Neural cell (in vitro differentiated cells): ENCODE data around the gene MRPL34. TPM values are rescaled to one million over a fixed set of nuclear protein-coding genes. Genes with fewer than 3 reads are reported as not detected.

Experiments
- H2AFZ ChIP-seq: fragments of 200-600, 300-800 bp; sonication (generic), shearing (Covaris generic); 2 replicates; pipeline ENCODE4 v1.6.0; 2014; ENCODE audit warnings: low read depth, mild to moderate bottlenecking, antibody characterized with exemption, low read length, moderate library complexity
- H3F3A ChIP-seq: fragments of 200-600 bp; shearing (Covaris generic); 2 replicates; pipeline ENCODE4 v1.6.1; 2016; ENCODE audit warnings: mild to moderate bottlenecking, moderate library complexity, mixed read lengths, antibody characterized with exemption, low read length; ENCODE audit not compliant: insufficient read depth, poor library complexity, severe bottlenecking
- H3K27ac ChIP-seq: fragments of 200-600, 300-800 bp; sonication (generic), shearing (Covaris generic); 2 replicates; pipeline ENCODE4 v1.5.1; 2014; ENCODE audit warnings: mild to moderate bottlenecking, low read length, moderate library complexity
- H3K27me3 ChIP-seq: fragments of 300-800, 200-600 bp; sonication (generic), shearing (Covaris generic); 2 replicates; pipeline ENCODE4 v1.6.0; 2014; ENCODE audit warnings: mild to moderate bottlenecking, low read depth, low read length, moderate library complexity; ENCODE audit not compliant: insufficient read depth
- H3K36me3 ChIP-seq: fragments of 300-800, 200-600 bp; sonication (generic), shearing (Covaris generic); 2 replicates; pipeline ENCODE4 v1.5.1; 2014; ENCODE audit warnings: mild to moderate bottlenecking, antibody characterized with exemption, low read length, moderate library complexity; ENCODE audit not compliant: insufficient read depth
- H3K4me2 ChIP-seq: fragments of 300-800, 200-600 bp; sonication (generic), shearing (Covaris generic); 2 replicates; pipeline ENCODE4 v1.6.0; 2014; ENCODE audit warnings: mild to moderate bottlenecking, low read length
- H3K4me3 ChIP-seq: fragments of 300-800, 200-600 bp; sonication (generic), shearing (Covaris generic); 2 replicates; pipeline ENCODE4 v1.5.1; 2014; ENCODE audit warnings: mild to moderate bottlenecking, low read length, moderate library complexity
- H3K79me2 ChIP-seq: fragments of 200-600 bp; shearing (Covaris generic); replicated peaks from 2 replicates; pipeline ENCODE4 v1.6.0; 2014; ENCODE audit warnings: mild to moderate bottlenecking, low read length, moderate library complexity; ENCODE audit not compliant: insufficient read depth
- H3K9ac ChIP-seq: fragments of 300-800, 200-600 bp; sonication (generic), shearing (Covaris generic); 2 replicates; pipeline ENCODE4 v1.6.1; 2016; ENCODE audit warnings: mild to moderate bottlenecking, low read length, mixed read lengths
- H3K9me2 ChIP-seq: fragments of 200-600 bp; shearing (Covaris generic); 2 replicates; pipeline ENCODE4 v1.6.1; 2016; ENCODE audit warnings: mild to moderate bottlenecking, low read length, mixed read lengths; ENCODE audit not compliant: insufficient read depth
- H3K9me3 ChIP-seq: fragments of 200-600, 300-800 bp; sonication (generic), shearing (Covaris generic); 2 replicates; pipeline ENCODE4 v1.6.1; 2016; ENCODE audit warnings: mild to moderate bottlenecking, mixed run types, low read length, moderate library complexity, mixed read lengths
- H4K20me1 ChIP-seq: fragments of 200-600 bp; shearing (Covaris generic); 2 replicates; pipeline ENCODE4 v1.6.1; 2016; ENCODE audit warnings: mild to moderate bottlenecking, mixed run types; ENCODE audit not compliant: insufficient read depth
- EP300 ChIP-seq: fragments of 450-650 bp; conservative IDR thresholded peaks from 2 replicates; pipeline ENCODE4 v1.6.1; 2014; ENCODE audit warnings: antibody characterized with exemption, mild to moderate bottlenecking, moderate library complexity; ENCODE audit not compliant: poor library complexity, severe bottlenecking
- EZH2 ChIP-seq: fragments of 200-600, 300-800 bp; shearing (Covaris generic), sonication (generic); IDR thresholded peaks from 2 replicates; pipeline ENCODE4 v1.6.1; 2014; ENCODE audit warnings: antibody characterized with exemption, low read length, borderline replicate concordance, mild to moderate bottlenecking; ENCODE audit not compliant: insufficient read depth, poor library complexity, severe bottlenecking
- MXI1 ChIP-seq: fragments of 450-650 bp; conservative IDR thresholded peaks from 2 replicates; pipeline ENCODE4 v1.6.1; 2014; ENCODE audit warnings: antibody characterized with exemption, mild to moderate bottlenecking; ENCODE audit not compliant: poor library complexity, severe bottlenecking
- POLR2AphosphoS5 ChIP-seq: IDR thresholded peaks from 2 replicates; pipeline ENCODE4 v1.6.1; 2012
- RAD21 ChIP-seq: fragments of 450-650 bp; conservative IDR thresholded peaks from 2 replicates; pipeline ENCODE4 v1.6.1; 2014; ENCODE audit warnings: antibody characterized with exemption, mild to moderate bottlenecking, moderate library complexity
- REST ChIP-seq: IDR thresholded peaks from 2 replicates; pipeline ENCODE4 v1.6.1; 2012; ENCODE audit warnings: borderline replicate concordance
- SMC3 ChIP-seq: fragments of 450-650 bp; conservative IDR thresholded peaks from 2 replicates; pipeline ENCODE4 v1.6.1; 2014; ENCODE audit warnings: antibody characterized with exemption, mild to moderate bottlenecking, moderate library complexity; ENCODE audit not compliant: poor library complexity
- TAF1 ChIP-seq: IDR thresholded peaks from 2 replicates; pipeline ENCODE4 v1.6.1; 2012; ENCODE audit warnings: low read depth
- polyA plus RNA-seq: library from polyadenylated mRNA; depleted of rRNA; stranded (reverse); fragments of >200 nt; gene quantifications from 2 replicates; pipeline ENCODE4 v1.2.3, GENCODE V29; 2014
- TF ChIP-seq, protein P1 (sequence below): fragments of 450-650 bp; IDR thresholded peaks from 2 replicates; pipeline ENCODE4 v1.5.1; 2014; ENCODE audit warnings: antibody characterized with exemption, mild to moderate bottlenecking, moderate library complexity; ENCODE audit not compliant: poor library complexity, severe bottlenecking

Gene MRPL34
- polyA plus RNA-seq, 1 donor from 2014 or later = 61.7 TPM

GRCh38 chr19:17336872-17337674 is 31.4 kb downstream of the MRPL34 start, which contains the start of gene GTPBP3:
GTPBP3 (plus strand) TSS chr19:17337553; CDS start chr19:17337612, 59 bp downstream.
- H3F3A ChIP-seq = peaks cover 6% of the 10 kb centered on the region
- peak within 1 kb of the TSS; percentile 76 for H3K4me2 ChIP-seq
- no peaks in the 10 kb centered on the region for H3K9me3 ChIP-seq
- no peak for TF ChIP-seq EZH2
- TF ChIP-seq RAD21 = no peak
- no peak for TF ChIP-seq SMC3
- TF ChIP-seq EP300 = peak; percentile 15
- peak; percentile 94 for TF ChIP-seq MXI1
- peak; percentile 34 for TF ChIP-seq TAF1
- TF ChIP-seq REST = peak; percentile 62
- TF ChIP-seq, protein P1, sequence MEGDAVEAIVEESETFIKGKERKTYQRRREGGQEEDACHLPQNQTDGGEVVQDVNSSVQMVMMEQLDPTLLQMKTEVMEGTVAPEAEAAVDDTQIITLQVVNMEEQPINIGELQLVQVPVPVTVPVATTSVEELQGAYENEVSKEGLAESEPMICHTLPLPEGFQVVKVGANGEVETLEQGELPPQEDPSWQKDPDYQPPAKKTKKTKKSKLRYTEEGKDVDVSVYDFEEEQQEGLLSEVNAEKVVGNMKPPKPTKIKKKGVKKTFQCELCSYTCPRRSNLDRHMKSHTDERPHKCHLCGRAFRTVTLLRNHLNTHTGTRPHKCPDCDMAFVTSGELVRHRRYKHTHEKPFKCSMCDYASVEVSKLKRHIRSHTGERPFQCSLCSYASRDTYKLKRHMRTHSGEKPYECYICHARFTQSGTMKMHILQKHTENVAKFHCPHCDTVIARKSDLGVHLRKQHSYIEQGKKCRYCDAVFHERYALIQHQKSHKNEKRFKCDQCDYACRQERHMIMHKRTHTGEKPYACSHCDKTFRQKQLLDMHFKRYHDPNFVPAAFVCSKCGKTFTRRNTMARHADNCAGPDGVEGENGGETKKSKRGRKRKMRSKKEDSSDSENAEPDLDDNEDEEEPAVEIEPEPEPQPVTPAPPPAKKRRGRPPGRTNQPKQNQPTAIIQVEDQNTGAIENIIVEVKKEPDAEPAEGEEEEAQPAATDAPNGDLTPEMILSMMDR = peak; percentile 11
- peak; percentile 64 for TF ChIP-seq POLR2AphosphoS5
- H3K9me2 ChIP-seq = no peaks in the 10 kb centered on the region
- H3K79me2 ChIP-seq = peaks cover 7% of the 10 kb centered on the region
- no peaks in the 10 kb centered on the region for H4K20me1 ChIP-seq
- peak within 1 kb of the TSS; percentile 61 for H2AFZ ChIP-seq
- H3K4me3 ChIP-seq = peak within 1 kb of the TSS; percentile 72
- no peaks in the 10 kb centered on the region for H3K36me3 ChIP-seq
- peak within 1 kb of the TSS; percentile 76 for H3K9ac ChIP-seq
- H3K27me3 ChIP-seq = no peaks in the 10 kb centered on the region
- H3K27ac ChIP-seq = peak within 1 kb of the TSS; percentile 92

DNA sequence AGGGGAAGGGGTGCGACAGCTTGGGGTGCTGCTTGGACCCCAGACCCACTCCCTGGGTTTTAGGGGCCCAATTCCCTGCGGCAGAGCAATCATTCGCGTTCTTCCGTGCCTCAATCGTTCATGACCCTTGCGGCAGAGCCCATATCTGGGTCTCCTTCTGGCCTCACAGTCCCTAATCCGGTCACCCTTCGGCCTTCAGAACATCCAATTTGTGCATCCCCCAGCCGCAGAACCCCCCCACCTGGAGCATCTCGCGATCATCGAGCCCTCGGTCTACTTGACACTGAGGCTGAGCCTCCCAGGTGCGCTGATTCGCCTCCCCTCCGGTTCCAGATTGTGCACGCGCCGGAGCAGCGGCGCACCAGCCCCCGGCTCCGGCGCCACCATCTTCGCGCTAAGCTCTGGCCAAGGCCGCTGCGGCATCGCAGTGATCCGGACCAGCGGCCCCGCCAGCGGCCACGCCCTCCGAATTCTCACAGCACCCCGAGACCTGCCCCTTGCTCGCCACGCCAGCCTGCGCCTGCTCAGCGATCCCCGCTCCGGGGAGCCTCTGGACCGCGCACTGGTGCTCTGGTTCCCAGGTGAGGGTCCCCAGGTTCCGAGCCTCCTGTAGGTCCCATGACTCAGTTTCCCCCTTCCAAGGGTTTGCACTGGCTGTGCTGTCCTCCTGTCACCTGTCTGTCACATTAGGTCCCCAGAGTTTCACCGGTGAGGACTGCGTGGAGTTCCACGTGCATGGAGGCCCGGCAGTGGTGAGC is 32.2 kb downstream of the MRPL34 start:
- TF ChIP-seq MXI1 (peak; percentile 42), REST (no peak)
- H3K27ac ChIP-seq = peak overlapping the region; percentile 14

More for the DNA sequence above, 32.2 kb downstream of the MRPL34 start:
- Histone ChIP-seq H3K9me3 (no peaks in the 10 kb centered on the region), H3F3A (peaks cover 6% of the 10 kb centered on the region), H3K4me3 (peak overlapping the region; percentile 72), H4K20me1 (no peaks in the 10 kb centered on the region), H3K4me2 (peak overlapping the region; percentile 76), H3K9me2 (no peaks in the 10 kb centered on the region), H2AFZ (peak overlapping the region; percentile 57), H3K9ac (peak overlapping the region; percentile 68), H3K36me3 (no peaks in the 10 kb centered on the region), H3K27me3 (no peaks in the 10 kb centered on the region), H3K79me2 (peaks cover 7% of the 10 kb centered on the region)
